Activated CD4-positive, alpha-beta memory T cell treated with anti-CD3 and anti-CD28 coated beads for 36 hours (primary cell): ENCODE measurements around the gene DNAJC25. TPM values are rescaled to one million over a fixed set of nuclear protein-coding genes. Genes with fewer than 3 reads are reported as not detected.

Experiments used
- CTCF ChIA-PET: fragments of 350-600 bp; sonication (Branson Sonifier 250); formaldehyde crosslinking; loops from one replicate; lab custom pipeline; 2021; ENCODE audit warnings: antibody characterized with exemption, inconsistent platforms; lab: Charles Lee
- POLR2A ChIA-PET: fragments of 350-600 bp; sonication (Branson Sonifier 250); formaldehyde crosslinking; loops from one replicate; lab custom pipeline; 2021; ENCODE audit warnings: antibody characterized with exemption; lab: Charles Lee
- DNase-seq: peaks from one replicate; pipeline ENCODE4 v3.0.0-alpha.2; 2020
- H3K27ac Mint-ChIP-seq: one replicate; pipeline ENCODE4 v1.8.0; 2021; ENCODE audit warnings: mixed read lengths
- H3K27me3 Mint-ChIP-seq: one replicate; pipeline ENCODE4 v1.8.0; 2021; ENCODE audit warnings: mixed read lengths
- H3K36me3 Mint-ChIP-seq: one replicate; pipeline ENCODE4 v1.8.0; 2021; ENCODE audit warnings: mixed read lengths
- H3K4me1 Mint-ChIP-seq: one replicate; pipeline ENCODE4 v1.8.0; 2021; ENCODE audit warnings: low read depth, mixed read lengths
- H3K4me3 Mint-ChIP-seq: one replicate; pipeline ENCODE4 v1.8.0; 2021; ENCODE audit warnings: mild to moderate bottlenecking, mixed read lengths
- H3K9me3 Mint-ChIP-seq: one replicate; pipeline ENCODE4 v1.8.0; 2021; ENCODE audit warnings: mixed read lengths
- intact Hi-C: fragments of 100-400 bp; cut with micrococcal nuclease; formaldehyde crosslinking; loops from one replicate; pipeline ENCODE4 v1.15.1; 2023
- total RNA-seq, 2 experiments: library from RNA; stranded (reverse); gene quantifications; one replicate each; pipeline ENCODE4 v1.2.3, GENCODE V29; 2021

DNAJC25 gene
- total RNA-seq, 2 experiments from 2014 or later = 4.2 to 4.5 TPM

GRCh38 chr9:111676116-111676515 is 45.0 kb downstream of the DNAJC25 start:
- Mint-ChIP-seq H3K27ac (no peak overlapping the region), H3K27me3 (no peaks in the 10 kb centered on the region), H3K4me3 (no peak overlapping the region), H3K36me3 (peaks cover 19% of the 10 kb centered on the region), H3K4me1 (no peaks in the 10 kb centered on the region), H3K9me3 (no peaks in the 10 kb centered on the region)
- ChIA-PET CTCF (interaction anchor here (0.6 kb wide), 1 partner anchor 147 kb away, joined by 3 read pairs; no protein-coding TSS in a partner anchor), POLR2A (no interaction called here)
- intact Hi-C loops = no loop called here
- no peak for DNase-seq

GRCh38 chr9:111678293-111678692 is 47.2 kb downstream of the DNAJC25 start:
- DNase-seq = no peak
- CTCF ChIA-PET = interaction anchor here (0.6 kb wide), 1 partner anchor 21 kb away, joined by 4 read pairs; no protein-coding TSS in a partner anchor
- H3K4me3 Mint-ChIP-seq = no peak overlapping the region
- no peaks in the 10 kb centered on the region for H3K9me3 Mint-ChIP-seq
- no peaks in the 10 kb centered on the region for H3K27me3 Mint-ChIP-seq
- no peaks in the 10 kb centered on the region for H3K4me1 Mint-ChIP-seq
- no peak overlapping the region for H3K27ac Mint-ChIP-seq
- POLR2A ChIA-PET = no interaction called here
- intact Hi-C loops = no loop called here
- peaks cover 17% of the 10 kb centered on the region for H3K36me3 Mint-ChIP-seq

- intact Hi-C loops = no loop called here
- ChIA-PET CTCF (interaction anchor here (0.6 kb wide), 1 partner anchor 12 kb away, joined by 3 read pairs; no protein-coding TSS in a partner anchor), POLR2A (no interaction called here)
- Mint-ChIP-seq H3K4me1 (no peaks in the 10 kb centered on the region), H3K4me3 (no peak overlapping the region), H3K36me3 (peaks cover 17% of the 10 kb centered on the region), H3K27ac (no peak overlapping the region), H3K27me3 (no peaks in the 10 kb centered on the region), H3K9me3 (no peaks in the 10 kb centered on the region)
- DNase-seq = no peak
Measured at GRCh38 chr9:111679199-111679598, 48.1 kb downstream of the DNAJC25 start.

GRCh38 chr9:111683392-111683791 is 52.3 kb downstream of the DNAJC25 start:
- no peak overlapping the region for H3K4me3 Mint-ChIP-seq
- H3K36me3 Mint-ChIP-seq = peaks cover 6% of the 10 kb centered on the region
- H3K27me3 Mint-ChIP-seq = no peaks in the 10 kb centered on the region
- H3K9me3 Mint-ChIP-seq = no peaks in the 10 kb centered on the region
- CTCF ChIA-PET = no interaction called here
- no peak overlapping the region for H3K27ac Mint-ChIP-seq
- POLR2A ChIA-PET = no interaction called here
- no peak for DNase-seq
- intact Hi-C loops = no loop called here
- H3K4me1 Mint-ChIP-seq = no peaks in the 10 kb centered on the region

GRCh38 chr9:111691672-111692329 is 60.7 kb downstream of the DNAJC25 start:
- ChIA-PET POLR2A (no interaction called here), CTCF (interaction anchor here (0.6 to 6.0 kb wide), 5 partner anchors 9 to 94 kb away, joined by 3 to 37 read pairs (median 4); no protein-coding TSS in a partner anchor)
- no peak overlapping the region for H3K27ac Mint-ChIP-seq
- peaks cover 3% of the 10 kb centered on the region for H3K36me3 Mint-ChIP-seq
- DNase-seq = no peak
- intact Hi-C loops = loop anchor here (1.0 kb wide), 1 partner anchor 94 kb away; no protein-coding TSS in a partner anchor
- no peaks in the 10 kb centered on the region for H3K9me3 Mint-ChIP-seq
- no peak overlapping the region for H3K4me3 Mint-ChIP-seq
- no peaks in the 10 kb centered on the region for H3K4me1 Mint-ChIP-seq
- no peaks in the 10 kb centered on the region for H3K27me3 Mint-ChIP-seq

GRCh38 chr9:111696796-111697195 is 65.7 kb downstream of the DNAJC25 start:
- no peak overlapping the region for H3K27ac Mint-ChIP-seq
- no peak overlapping the region for H3K4me3 Mint-ChIP-seq
- no peaks in the 10 kb centered on the region for H3K27me3 Mint-ChIP-seq
- peaks cover 17% of the 10 kb centered on the region for H3K36me3 Mint-ChIP-seq
- H3K4me1 Mint-ChIP-seq = peaks cover 2% of the 10 kb centered on the region
- intact Hi-C loops = no loop called here
- DNase-seq = no peak
- ChIA-PET CTCF (no interaction called here), POLR2A (no interaction called here)
- H3K9me3 Mint-ChIP-seq = peaks cover 3% of the 10 kb centered on the region

- POLR2A ChIA-PET = no interaction called here
- Mint-ChIP-seq H3K4me1 (peaks cover 2% of the 10 kb centered on the region), H3K36me3 (peaks cover 17% of the 10 kb centered on the region), H3K27me3 (no peaks in the 10 kb centered on the region), H3K9me3 (peaks cover 3% of the 10 kb centered on the region), H3K27ac (no peak overlapping the region), H3K4me3 (no peak overlapping the region)
- intact Hi-C loops = no loop called here
- DNase-seq = no peak
- CTCF ChIA-PET = interaction anchor here (0.6 to 2.8 kb wide), 3 partner anchors 9 to 103 kb away, joined by 4 to 9 read pairs (median 5); no protein-coding TSS in a partner anchor
Measured at GRCh38 chr9:111700776-111701175, 69.6 kb downstream of the DNAJC25 start.

Other genes starting within 250 kb of the DNAJC25 start
- gene ECPAS, start 147.0 kb upstream of the DNAJC25 start, total RNA-seq = 10 to 100 TPM; 66.5 to 67.0 TPM
- 1 to 10 TPM; 2.9 to 3.4 TPM for gene ZNF483, start 106.2 kb upstream of the DNAJC25 start, total RNA-seq
- 1 to 10 TPM; 4.7 to 4.8 TPM for gene PTGR1, start 31.7 kb upstream of the DNAJC25 start, total RNA-seq
- gene GNG10, start 30.3 kb downstream of the DNAJC25 start, total RNA-seq = 10 to 100 TPM; 21.7 to 22.1 TPM
- gene SHOC1, start 163.6 kb downstream of the DNAJC25 start, total RNA-seq = not detected